Measurements from ENCODE around the gene KIAA1958. TPM values are rescaled to one million over a fixed set of nuclear protein-coding genes. Genes with fewer than 3 reads are reported as not detected.

Gene KIAA1958
- polyA plus RNA-seq, 2 of the 4 experiments (the other 2 are of a cell fraction) = 2.2 to 3.7 TPM

DNA sequence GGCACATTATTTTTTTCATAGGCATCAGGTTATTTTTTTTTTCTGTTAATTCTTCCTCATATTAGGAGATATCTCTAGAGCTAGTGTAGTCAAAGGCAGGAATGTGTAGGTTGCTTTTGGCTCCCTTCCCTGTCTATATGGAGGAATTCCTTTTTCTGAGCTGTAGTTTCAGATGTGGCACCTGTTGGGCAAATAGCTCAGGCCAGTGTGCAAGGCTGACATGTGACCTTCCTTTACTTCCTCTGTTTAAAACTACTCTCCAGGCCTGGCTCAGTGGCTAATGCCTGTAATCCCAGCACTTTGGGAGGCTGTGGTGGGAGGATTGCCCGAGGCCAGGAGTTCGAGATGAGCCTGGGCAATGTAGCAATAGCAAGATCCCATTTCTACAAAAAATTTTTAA is 40.5 kb upstream of the KIAA1958 start:
- FAIRE-seq (no peak), DNase-seq (ENCODE audit: low read depth in 1 of 2, low spot score in 1 of 2) (no peak), ATAC-seq (no peak)
- Histone ChIP-seq H3K9me3 (no peaks in the 10 kb centered on the region), H3K4me2 (no peak overlapping the region), H3K4me3 (no peak overlapping the region), H3K27ac (no peak overlapping the region), H3K4me1 (no peaks in the 10 kb centered on the region)
- TF ChIP-seq TP53 (CRISPR knock-in tag; IDR thresholded peaks at IDR 0.05) = no peak
- no peak for TF ChIP-seq EHMT2 (IDR thresholded peaks at IDR 0.05; ENCODE audit: low read depth)
- TF ChIP-seq RARB (CRISPR knock-in tag; IDR thresholded peaks at IDR 0.05) = no peak
- TF ChIP-seq MAFK (IDR thresholded peaks at IDR 0.05; ENCODE audit: partially characterized antibody) = no peak
- TF ChIP-seq FOXS1 (CRISPR knock-in tag; IDR thresholded peaks at IDR 0.05) = no peak
- ChIA-PET POLR2A (interaction anchor here (1.0 kb wide), 1 partner anchor 66 kb away, joined by 3 read pairs; the partner anchor contains the start of gene HSDL2), CTCF (interaction anchor here (1.0 kb wide), 1 partner anchor 10 kb away, joined by 3 read pairs; no protein-coding TSS in a partner anchor)
- 100% methylated on average over 2 of the region's 2 CpGs for WGBS (ENCODE audit: missing lambda C conversion rate)

DNA sequence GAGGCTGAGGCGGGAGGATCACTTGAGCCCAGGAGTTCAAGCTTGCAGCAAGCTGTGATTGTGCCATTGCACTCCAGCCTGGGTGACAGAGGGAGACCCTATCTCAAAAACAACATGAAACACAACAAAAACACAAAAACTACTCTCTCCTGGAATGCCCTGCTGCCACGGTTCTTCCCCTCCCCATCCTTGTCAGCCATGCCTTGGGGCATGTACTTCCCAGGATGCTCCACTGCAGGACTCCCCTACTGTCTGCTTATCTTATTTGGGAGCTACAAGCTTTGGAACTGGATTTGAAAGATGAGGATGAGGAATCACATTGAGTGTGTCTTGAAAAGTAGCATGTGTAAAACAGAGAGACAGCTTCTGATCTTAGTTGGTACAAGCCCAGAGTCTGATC is 40.1 kb upstream of the KIAA1958 start:
- FAIRE-seq (no peak), ATAC-seq (no peak), DNase-seq (ENCODE audit: low read depth in 1 of 2, low spot score in 1 of 2) (no peak)
- no peak overlapping the region for H3K4me2 ChIP-seq
- WGBS (ENCODE audit: missing lambda C conversion rate) = 65% methylated on average over 2 of the region's 2 CpGs
- H3K9me3 ChIP-seq = no peaks in the 10 kb centered on the region
- H3K4me3 ChIP-seq = no peak overlapping the region
- ChIA-PET CTCF (interaction anchor here (1.0 kb wide), 1 partner anchor 10 kb away, joined by 3 read pairs; no protein-coding TSS in a partner anchor), POLR2A (interaction anchor here (1.0 kb wide), 1 partner anchor 67 kb away, joined by 3 read pairs; the partner anchor contains the start of gene HSDL2)
- H3K27ac ChIP-seq = no peak overlapping the region
- TF ChIP-seq MAZ (IDR thresholded peaks at IDR 0.05; ENCODE audit: borderline replicate concordance, low read depth, low read length) (no peak), ZC3H11A (IDR thresholded peaks at IDR 0.05) (no peak), TFCP2L1 (CRISPR knock-in tag; IDR thresholded peaks at IDR 0.05) (no peak)
- TF ChIP-seq, protein P1, sequence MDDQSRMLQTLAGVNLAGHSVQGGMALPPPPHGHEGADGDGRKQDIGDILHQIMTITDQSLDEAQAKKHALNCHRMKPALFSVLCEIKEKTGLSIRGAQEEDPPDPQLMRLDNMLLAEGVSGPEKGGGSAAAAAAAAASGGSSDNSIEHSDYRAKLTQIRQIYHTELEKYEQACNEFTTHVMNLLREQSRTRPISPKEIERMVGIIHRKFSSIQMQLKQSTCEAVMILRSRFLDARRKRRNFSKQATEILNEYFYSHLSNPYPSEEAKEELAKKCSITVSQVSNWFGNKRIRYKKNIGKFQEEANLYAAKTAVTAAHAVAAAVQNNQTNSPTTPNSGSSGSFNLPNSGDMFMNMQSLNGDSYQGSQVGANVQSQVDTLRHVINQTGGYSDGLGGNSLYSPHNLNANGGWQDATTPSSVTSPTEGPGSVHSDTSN (IDR thresholded peaks at IDR 0.05) = no peak
- H3K4me1 ChIP-seq = no peaks in the 10 kb centered on the region

DNA sequence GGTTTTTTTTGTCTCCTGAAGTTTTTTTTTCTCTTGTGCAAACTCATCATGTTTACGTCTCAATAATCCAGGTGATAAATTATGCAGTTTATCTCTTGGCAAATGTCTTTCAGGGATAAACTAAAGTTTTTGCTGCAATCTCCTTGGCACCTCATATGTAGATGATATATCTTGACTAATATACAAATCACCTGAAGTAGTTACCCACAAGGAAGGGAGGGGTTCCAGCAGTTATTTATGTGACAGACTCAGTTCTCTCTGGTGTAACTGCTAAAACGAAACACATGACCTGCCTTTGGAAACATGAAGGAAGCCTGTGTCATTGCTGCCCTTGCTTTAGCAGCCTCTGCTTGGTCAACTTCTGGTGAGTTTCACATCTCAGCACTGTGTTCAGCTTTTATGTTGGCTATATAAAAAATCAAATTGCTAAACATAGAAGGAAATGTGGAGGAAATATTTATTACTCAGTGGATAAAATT is 39.3 kb upstream of the KIAA1958 start:
- Histone ChIP-seq H3K9me3 (no peaks in the 10 kb centered on the region), H3K27ac (no peak overlapping the region), H3K4me1 (no peaks in the 10 kb centered on the region), H3K4me3 (no peak overlapping the region), H3K4me2 (no peak overlapping the region)
- 76% methylated on average over 2 of the region's 2 CpGs for WGBS (ENCODE audit: missing lambda C conversion rate)
- no peak for ATAC-seq
- no peak for DNase-seq (ENCODE audit: low read depth in 1 of 2, low spot score in 1 of 2)
- FAIRE-seq = no peak
- TF ChIP-seq KDM5A (IDR thresholded peaks at IDR 0.05) (no peak), KDM1A (IDR thresholded peaks at IDR 0.05; ENCODE audit: low read depth) (no peak), CBX8 (IDR thresholded peaks at IDR 0.05) (no peak), FOSL2 (IDR thresholded peaks at IDR 0.05) (no peak), FOSL2 (CRISPR knock-in tag; IDR thresholded peaks at IDR 0.05) (no peak), ESRRA (IDR thresholded peaks at IDR 0.05; ENCODE audit: borderline replicate concordance, low read length) (no peak), JUN (IDR thresholded peaks at IDR 0.05) (no peak), PHF8 (IDR thresholded peaks at IDR 0.05; ENCODE audit: borderline replicate concordance, low read depth) (no peak), MAZ (IDR thresholded peaks at IDR 0.05; ENCODE audit: borderline replicate concordance, low read depth, low read length) (no peak), BHLHE40 (IDR thresholded peaks at IDR 0.05; ENCODE audit: low read depth, low read length) (no peak), MAFK (IDR thresholded peaks at IDR 0.05; ENCODE audit: partially characterized antibody) (no peak), RAD21 (conservative IDR thresholded peaks at IDR 0.05 in 1 of 2, IDR thresholded peaks at IDR 0.05 in 1 of 2) (no peak), RCOR1 (IDR thresholded peaks at IDR 0.05; ENCODE audit: low read depth, low read length) (no peak), FOSB (CRISPR knock-in tag; IDR thresholded peaks at IDR 0.05) (no peak), CEBPB (IDR thresholded peaks at IDR 0.05) (no peak), CHD2 (IDR thresholded peaks at IDR 0.05; ENCODE audit: low read length, partially characterized antibody) (no peak), JUNB (IDR thresholded peaks at IDR 0.05) (no peak)
- TF ChIP-seq, protein P2, sequence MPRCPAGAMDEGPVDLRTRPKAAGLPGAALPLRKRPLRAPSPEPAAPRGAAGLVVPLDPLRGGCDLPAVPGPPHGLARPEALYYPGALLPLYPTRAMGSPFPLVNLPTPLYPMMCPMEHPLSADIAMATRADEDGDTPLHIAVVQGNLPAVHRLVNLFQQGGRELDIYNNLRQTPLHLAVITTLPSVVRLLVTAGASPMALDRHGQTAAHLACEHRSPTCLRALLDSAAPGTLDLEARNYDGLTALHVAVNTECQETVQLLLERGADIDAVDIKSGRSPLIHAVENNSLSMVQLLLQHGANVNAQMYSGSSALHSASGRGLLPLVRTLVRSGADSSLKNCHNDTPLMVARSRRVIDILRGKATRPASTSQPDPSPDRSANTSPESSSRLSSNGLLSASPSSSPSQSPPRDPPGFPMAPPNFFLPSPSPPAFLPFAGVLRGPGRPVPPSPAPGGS (IDR thresholded peaks at IDR 0.05) = no peak
- TF ChIP-seq, protein P1 (IDR thresholded peaks at IDR 0.05) = no peak
- ChIA-PET POLR2A (no interaction called here), CTCF (no interaction called here)
